Effector memory CD4-positive, alpha-beta T cell (primary cell): ENCODE measurements around the gene TBXAS1.

ENCODE experiments used
- DNase-seq, 3 donors: peaks; one replicate each; pipeline ENCODE4 v3.0.0-alpha.2; 2020
- H3K27ac ChIP-seq: 2 replicates; pipeline ENCODE4 v1.7.0; 2013; ENCODE audit warnings: mild to moderate bottlenecking, low read length, moderate library complexity; ENCODE audit not compliant: insufficient read depth, poor library complexity, severe bottlenecking
- H3K27me3 ChIP-seq: replicated peaks from 2 replicates; pipeline ENCODE4 v1.7.0; 2013; ENCODE audit warnings: mild to moderate bottlenecking, low read length; ENCODE audit not compliant: insufficient read depth, control insufficient read depth, poor library complexity, severe bottlenecking
- H3K36me3 ChIP-seq: 2 replicates; pipeline ENCODE4 v1.7.0; 2013; ENCODE audit warnings: mild to moderate bottlenecking, low read length, moderate library complexity; ENCODE audit not compliant: control insufficient read depth, insufficient read depth
- H3K4me1 ChIP-seq: 2 replicates; pipeline ENCODE4 v1.7.0; 2013; ENCODE audit warnings: low read length, mild to moderate bottlenecking; ENCODE audit not compliant: control insufficient read depth, insufficient read depth, poor library complexity, severe bottlenecking
- H3K4me3 ChIP-seq: 2 replicates; pipeline ENCODE4 v1.7.0; 2013; ENCODE audit warnings: low read length, low read depth, mild to moderate bottlenecking; ENCODE audit not compliant: insufficient read depth, poor library complexity, severe bottlenecking
- H3K9me3 ChIP-seq: 2 replicates; pipeline ENCODE4 v1.7.0; 2013; ENCODE audit warnings: mild to moderate bottlenecking, low read length, moderate library complexity; ENCODE audit not compliant: control insufficient read depth

TBXAS1 gene

GRCh38 chr7:140006600-140006999, 177.5 kb downstream of the TBXAS1 start:
- Histone ChIP-seq H3K27ac (no peak overlapping the region), H3K27me3 (no peaks in the 10 kb centered on the region), H3K9me3 (no peaks in the 10 kb centered on the region), H3K4me1 (no peaks in the 10 kb centered on the region), H3K4me3 (no peak overlapping the region), H3K36me3 (no peaks in the 10 kb centered on the region)
- DNase-seq, result no peak

GRCh38 chr7:140007051-140007690, 178.1 kb downstream of the TBXAS1 start:
- Histone ChIP-seq H3K36me3 (no peaks in the 10 kb centered on the region), H3K27ac (no peak overlapping the region), H3K4me3 (no peak overlapping the region), H3K4me1 (no peaks in the 10 kb centered on the region), H3K9me3 (no peaks in the 10 kb centered on the region), H3K27me3 (no peaks in the 10 kb centered on the region)
- DNase-seq, result no peak

- no peak overlapping the region for H3K4me3 ChIP-seq
- H3K4me1 ChIP-seq, result no peaks in the 10 kb centered on the region
- H3K9me3 ChIP-seq, result no peaks in the 10 kb centered on the region
- no peak overlapping the region for H3K27ac ChIP-seq
- H3K36me3 ChIP-seq, result no peaks in the 10 kb centered on the region
- H3K27me3 ChIP-seq, result no peaks in the 10 kb centered on the region
- no peak for DNase-seq
Measured at GRCh38 chr7:140008755-140009610, 179.9 kb downstream of the TBXAS1 start.

GRCh38 chr7:140009735-140010134, 180.7 kb downstream of the TBXAS1 start:
- H3K4me3 ChIP-seq, result no peak overlapping the region
- no peak overlapping the region for H3K27ac ChIP-seq
- H3K4me1 ChIP-seq, result no peaks in the 10 kb centered on the region
- no peaks in the 10 kb centered on the region for H3K9me3 ChIP-seq
- no peaks in the 10 kb centered on the region for H3K27me3 ChIP-seq
- DNase-seq, result no peak
- no peaks in the 10 kb centered on the region for H3K36me3 ChIP-seq

GRCh38 chr7:140010194-140010895, 181.3 kb downstream of the TBXAS1 start:
- Histone ChIP-seq H3K27me3 (no peaks in the 10 kb centered on the region), H3K4me1 (no peaks in the 10 kb centered on the region), H3K4me3 (no peak overlapping the region), H3K9me3 (no peaks in the 10 kb centered on the region), H3K36me3 (no peaks in the 10 kb centered on the region), H3K27ac (no peak overlapping the region)
- no peak for DNase-seq

GRCh38 chr7:140013676-140014075, 184.6 kb downstream of the TBXAS1 start:
- no peaks in the 10 kb centered on the region for H3K27me3 ChIP-seq
- no peak overlapping the region for H3K27ac ChIP-seq
- H3K4me3 ChIP-seq, result no peak overlapping the region
- no peaks in the 10 kb centered on the region for H3K36me3 ChIP-seq
- no peak for DNase-seq
- no peaks in the 10 kb centered on the region for H3K9me3 ChIP-seq
- no peaks in the 10 kb centered on the region for H3K4me1 ChIP-seq

GRCh38 chr7:140014123-140014522, 185.1 kb downstream of the TBXAS1 start:
- Histone ChIP-seq H3K27me3 (no peaks in the 10 kb centered on the region), H3K36me3 (no peaks in the 10 kb centered on the region), H3K27ac (no peak overlapping the region), H3K9me3 (no peaks in the 10 kb centered on the region), H3K4me3 (no peak overlapping the region), H3K4me1 (no peaks in the 10 kb centered on the region)
- DNase-seq, result no peak

GRCh38 chr7:140015471-140015970, 186.5 kb downstream of the TBXAS1 start:
- H3K27ac ChIP-seq, result no peak overlapping the region
- no peaks in the 10 kb centered on the region for H3K27me3 ChIP-seq
- DNase-seq, result no peak
- no peaks in the 10 kb centered on the region for H3K36me3 ChIP-seq
- no peaks in the 10 kb centered on the region for H3K9me3 ChIP-seq
- no peaks in the 10 kb centered on the region for H3K4me1 ChIP-seq
- no peak overlapping the region for H3K4me3 ChIP-seq

- Histone ChIP-seq H3K9me3 (no peaks in the 10 kb centered on the region), H3K27ac (no peak overlapping the region), H3K36me3 (no peaks in the 10 kb centered on the region), H3K4me1 (no peaks in the 10 kb centered on the region), H3K4me3 (no peak overlapping the region), H3K27me3 (no peaks in the 10 kb centered on the region)
- DNase-seq, result no peak
Measured at GRCh38 chr7:140016540-140016939, 187.5 kb downstream of the TBXAS1 start.

GRCh38 chr7:140017034-140017433, 188.0 kb downstream of the TBXAS1 start:
- no peaks in the 10 kb centered on the region for H3K36me3 ChIP-seq
- H3K27ac ChIP-seq, result no peak overlapping the region
- H3K9me3 ChIP-seq, result no peaks in the 10 kb centered on the region
- H3K4me3 ChIP-seq, result no peak overlapping the region
- H3K4me1 ChIP-seq, result no peaks in the 10 kb centered on the region
- H3K27me3 ChIP-seq, result no peaks in the 10 kb centered on the region
- DNase-seq, result no peak
